ENCODE measurements around the gene DUSP5.

The DUSP5 gene

DNA sequence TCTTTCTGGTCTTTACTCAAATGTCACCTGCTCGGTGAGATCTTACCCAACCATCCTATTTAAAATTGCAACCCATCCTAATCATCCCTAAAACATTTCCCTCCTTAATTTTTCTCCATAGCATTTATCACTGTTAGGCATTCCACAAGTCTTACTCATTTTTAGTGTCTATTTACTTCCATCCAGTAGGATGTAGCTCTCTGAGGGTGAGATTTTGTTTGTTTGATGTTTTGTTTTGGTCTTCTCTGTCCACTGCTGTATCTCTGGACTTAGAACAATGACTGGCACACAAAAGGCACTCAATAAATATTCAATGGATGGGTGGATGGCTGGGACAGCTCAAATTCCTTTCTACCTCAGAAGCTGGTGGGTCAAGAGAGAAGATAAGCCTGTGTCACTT is 15.8 kb upstream of the DUSP5 start:
- DNase-seq: no peak

DNA sequence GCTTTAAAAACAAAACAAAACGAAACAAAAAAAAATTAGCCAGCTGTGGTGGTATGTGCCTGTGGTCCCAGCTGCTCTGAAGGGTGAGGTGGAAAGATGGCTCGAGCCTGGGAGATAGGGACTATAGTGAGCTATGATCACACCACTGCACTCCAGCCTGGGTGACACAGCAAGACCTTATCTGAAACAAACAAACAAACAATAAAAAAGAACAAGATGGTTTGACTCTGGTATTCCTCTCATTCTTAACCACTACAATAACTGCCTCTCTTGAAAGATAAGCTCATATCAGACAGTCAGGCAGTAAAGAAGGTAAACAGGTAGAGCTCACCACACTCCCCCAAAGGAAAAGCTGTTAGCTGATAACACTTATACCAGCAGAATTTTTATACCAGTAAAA is 14.1 kb upstream of the DUSP5 start:
- no peak for DNase-seq

DNA sequence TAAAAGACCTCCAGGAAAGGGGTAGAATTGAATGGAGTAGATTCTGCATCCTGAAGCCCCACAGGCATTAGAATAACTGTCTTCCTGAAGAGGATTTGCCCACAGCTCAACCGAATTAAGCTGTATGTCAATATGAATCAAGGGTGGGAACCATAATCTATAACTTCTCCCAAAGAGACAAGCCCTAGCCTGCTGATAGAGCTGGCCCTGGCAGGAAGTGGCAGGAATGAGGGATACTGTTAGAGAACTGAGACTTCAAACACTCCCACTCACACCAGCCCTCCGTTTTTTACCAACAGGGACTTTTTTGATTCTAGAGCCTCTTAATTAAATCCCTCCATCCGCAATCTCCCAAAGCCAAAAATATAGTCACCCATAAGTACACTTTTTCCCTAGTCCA is 12.2 kb upstream of the DUSP5 start:
- DNase-seq: no peak

DNA sequence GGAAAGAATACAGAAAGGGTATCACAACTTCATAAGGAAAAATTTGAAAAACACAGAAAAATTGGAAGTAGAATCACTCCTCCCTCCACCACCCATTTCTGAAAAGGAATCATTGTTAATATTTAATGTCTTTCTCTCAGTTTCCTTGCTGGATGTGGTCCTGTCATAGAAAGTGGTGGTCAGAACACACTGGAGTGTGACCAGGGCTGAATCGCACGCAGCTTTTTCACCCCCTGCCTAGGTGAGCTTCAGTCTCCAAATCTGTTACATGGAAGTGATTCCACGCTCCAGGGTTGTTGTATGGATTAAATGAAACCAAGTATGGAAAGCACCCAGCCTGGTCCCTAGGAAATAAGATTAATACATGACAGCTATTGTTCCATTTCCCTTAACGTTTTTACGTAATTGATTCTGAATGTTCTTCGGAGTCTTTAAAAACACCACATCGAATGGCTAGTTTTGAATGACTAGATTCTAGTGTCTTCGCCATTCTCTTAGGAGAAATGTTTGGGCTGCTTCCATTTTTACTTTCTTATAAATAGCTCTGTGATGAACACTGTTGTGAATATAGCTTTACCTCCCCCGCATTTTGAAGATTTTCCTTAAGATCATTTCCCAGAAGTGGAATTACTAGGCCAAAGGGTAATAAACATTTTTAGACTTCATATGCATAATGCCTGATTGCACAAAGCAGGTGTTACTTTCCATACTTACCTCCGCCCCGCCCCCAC is 10.9 kb upstream of the DUSP5 start:
- no peak for DNase-seq

DNA sequence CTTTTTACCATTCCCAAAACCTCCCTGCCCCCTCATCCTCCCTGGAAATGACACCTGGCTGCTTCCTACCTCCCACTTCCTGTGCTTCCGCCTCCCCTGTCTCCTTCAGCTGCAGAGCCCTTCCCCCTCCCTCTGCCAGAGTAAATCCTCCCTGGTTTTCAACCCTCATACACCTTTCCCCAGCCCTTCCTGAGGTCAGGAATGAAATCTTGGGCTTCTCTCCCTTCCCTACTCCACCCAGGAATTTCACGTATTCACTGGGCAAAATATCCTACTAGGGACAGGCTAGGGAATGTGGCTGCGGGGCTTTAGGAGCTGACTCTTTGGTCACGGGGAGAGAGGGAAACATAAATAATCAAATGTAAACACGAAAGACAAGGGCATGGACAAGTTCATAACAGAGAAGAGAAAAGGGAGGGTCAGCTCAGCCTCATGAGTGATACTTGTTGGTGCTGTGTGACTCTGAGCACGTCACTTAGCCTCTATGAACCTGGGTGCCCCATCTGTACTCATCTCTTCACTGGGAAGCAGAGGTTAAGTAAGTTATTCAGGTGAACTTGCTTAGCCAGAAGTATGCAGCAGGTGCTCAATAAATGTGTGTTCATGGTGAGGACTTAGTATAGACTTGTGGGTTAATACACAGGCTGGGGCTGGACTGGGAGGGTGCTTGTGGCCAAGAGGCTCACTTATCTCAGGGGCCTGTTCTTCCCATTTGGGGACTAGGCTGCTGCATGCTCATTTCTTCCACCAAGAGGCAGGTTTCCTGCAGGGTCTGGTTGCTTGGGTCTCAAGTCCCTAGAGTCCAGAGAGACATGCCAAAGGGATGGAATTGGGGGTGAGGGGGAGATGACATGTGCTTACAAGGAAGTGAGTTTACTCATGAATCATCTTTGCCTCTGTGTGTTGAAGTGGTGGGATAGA is 10.0 kb upstream of the DUSP5 start:
- DNase-seq: no peak

DNA sequence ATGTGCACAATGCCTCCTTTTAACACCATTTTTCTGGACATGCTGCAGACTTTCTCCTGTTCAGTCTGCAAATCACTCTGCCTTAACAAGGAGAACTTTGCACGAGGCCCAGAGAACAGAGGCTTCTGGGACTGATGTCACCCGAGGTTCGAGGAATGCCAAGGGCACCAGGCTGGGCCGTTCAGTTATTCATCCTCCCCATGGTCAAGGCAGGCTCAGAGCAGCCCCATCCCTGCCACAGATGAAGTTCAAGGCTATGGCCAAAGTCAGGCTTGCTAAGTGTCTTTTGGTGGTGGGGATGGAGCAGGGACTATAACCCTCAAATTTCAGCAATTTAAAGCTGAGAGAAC is 9.4 kb upstream of the DUSP5 start:
- DNase-seq: no peak

DNA sequence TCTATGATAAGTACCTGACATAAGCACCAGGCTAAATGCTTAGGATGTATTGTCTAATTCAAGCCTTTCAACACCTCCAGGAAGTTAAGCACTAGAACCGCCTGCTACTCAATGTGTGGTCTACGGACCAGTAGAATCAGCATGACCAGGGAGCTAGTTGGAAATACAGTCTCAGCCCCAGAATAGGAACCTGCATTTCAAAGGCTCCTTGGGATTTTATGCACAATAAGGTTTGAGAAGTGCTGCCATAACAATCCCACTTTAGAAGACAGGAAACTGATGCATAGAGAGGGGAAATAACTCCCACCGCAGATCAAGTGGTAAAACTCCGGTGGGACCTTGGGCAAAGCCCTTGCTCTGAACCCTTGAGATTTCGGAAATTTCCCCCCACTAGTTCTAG is 8.8 kb upstream of the DUSP5 start:
- no peak for DNase-seq

DNA sequence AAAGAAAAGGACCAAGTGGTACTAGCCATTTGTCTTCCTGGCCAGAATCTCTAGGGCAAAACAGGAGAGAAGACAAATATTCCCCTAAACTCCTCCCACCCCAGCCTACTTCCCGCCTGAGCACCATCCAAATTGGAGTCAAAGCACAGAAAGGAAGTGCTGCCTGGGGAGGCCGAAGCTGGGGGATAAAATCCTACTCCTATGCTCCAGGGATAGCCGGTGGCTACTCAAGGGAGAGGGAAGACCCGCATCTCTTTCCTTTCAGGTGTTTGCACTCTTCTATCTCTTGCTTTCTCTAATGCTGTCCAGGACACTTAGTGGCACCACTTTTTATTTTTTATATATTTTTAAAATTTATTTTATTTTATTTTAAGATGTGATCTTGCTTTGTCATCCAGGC is 7.1 kb upstream of the DUSP5 start:
- DNase-seq: no peak

DNA sequence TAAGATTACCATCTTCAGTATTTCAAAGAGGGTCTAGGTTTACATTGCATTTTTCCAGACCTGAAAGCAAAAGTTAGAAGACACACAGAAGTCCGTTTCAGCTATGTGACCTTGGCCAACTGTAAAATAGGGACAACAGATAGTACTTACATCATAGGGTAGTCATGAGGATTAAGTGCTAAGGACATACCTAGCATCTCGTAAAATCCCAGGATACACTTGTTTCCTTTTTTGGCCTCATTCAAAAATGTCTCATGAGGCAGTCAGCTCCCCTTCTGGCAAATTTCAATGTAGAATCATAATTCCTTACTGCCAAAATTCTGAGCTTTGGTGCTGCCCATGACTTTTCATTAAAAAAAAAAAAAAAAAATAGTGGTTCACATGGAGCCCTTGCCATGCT is 6.4 kb upstream of the DUSP5 start:
- no peak for DNase-seq

DNA sequence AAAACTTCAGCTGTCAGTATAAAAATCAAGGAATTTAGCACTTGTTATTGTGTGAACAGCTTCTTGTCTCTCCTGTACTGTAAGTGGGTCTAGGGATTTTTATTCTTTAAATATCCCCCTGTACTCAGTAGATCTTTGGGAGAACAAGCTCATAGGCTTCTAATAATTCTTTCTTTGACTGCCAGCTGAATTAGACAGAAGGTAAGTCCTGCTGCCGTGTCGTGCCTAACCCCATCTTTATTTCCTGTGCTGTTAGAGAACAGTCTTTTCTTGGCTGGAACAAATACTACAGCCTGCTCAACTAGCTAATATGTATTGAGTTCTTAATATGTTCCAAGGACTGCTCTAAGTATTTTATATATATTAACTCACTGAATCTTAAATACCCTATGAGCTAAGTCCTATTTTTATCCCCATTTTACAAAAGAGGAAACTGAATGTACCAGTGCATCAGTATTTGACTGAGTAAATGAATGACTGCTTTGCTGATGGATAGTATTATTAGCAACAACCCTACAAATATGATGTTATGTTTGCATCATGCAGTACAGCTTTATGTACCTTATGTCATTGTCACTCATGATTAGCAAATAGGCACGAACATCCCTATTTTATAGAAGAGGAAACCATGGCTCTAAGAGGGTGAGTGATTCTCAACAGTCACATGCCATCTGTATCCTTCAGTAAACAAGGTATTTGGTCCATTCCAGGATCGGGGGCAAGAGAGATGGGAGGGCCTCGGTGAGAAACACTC is 5.5 kb upstream of the DUSP5 start:
- DNase-seq: no peak

DNA sequence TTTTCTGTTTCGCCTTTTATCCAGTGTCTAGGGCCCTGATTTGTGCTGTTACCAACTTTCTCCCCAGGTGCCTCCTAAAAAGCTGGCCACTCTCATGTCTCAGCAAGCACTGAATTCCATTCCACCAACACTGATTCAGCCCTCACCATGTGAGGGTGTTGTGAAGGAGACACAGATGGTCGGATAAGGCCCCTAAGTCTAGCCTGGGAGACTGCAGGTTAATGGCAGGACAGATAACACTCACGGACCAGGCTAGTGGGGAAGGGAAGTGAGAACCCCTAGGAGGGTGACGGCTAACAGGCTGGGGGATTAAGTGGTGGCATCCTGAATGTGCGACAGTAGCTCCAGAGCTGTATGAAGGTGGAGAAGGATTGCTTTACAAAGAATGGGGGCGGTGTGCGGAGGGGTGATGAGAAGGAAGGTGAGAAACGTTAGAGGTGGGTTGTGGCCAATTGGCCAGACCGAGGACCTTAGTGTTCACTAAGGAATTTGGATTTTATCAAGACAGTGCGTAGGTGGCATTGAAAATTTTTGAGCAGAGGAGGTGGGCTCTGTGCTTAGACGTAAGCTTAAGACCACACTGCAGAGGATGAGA is 3.8 kb upstream of the DUSP5 start:
- no peak for DNase-seq

DNA sequence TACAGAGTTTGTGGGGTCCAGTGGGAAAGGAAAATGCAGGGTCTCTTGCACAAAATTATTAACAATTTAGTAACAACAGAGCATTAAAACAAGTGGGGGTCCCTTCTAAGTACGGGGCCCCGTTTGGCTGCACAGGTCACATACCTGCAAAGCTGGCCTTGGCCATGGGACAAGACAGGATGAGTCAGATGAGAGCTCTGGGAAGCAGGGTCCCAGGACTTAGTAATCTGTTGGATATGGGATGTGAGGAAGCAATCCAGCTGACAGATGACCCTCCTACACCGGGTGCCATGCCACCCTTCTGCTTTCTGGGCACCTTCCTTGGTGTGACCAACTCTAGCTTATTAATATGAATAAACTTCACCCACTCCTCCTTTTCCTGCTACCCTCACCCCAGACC is 3.2 kb upstream of the DUSP5 start:
- no peak for DNase-seq

DNA sequence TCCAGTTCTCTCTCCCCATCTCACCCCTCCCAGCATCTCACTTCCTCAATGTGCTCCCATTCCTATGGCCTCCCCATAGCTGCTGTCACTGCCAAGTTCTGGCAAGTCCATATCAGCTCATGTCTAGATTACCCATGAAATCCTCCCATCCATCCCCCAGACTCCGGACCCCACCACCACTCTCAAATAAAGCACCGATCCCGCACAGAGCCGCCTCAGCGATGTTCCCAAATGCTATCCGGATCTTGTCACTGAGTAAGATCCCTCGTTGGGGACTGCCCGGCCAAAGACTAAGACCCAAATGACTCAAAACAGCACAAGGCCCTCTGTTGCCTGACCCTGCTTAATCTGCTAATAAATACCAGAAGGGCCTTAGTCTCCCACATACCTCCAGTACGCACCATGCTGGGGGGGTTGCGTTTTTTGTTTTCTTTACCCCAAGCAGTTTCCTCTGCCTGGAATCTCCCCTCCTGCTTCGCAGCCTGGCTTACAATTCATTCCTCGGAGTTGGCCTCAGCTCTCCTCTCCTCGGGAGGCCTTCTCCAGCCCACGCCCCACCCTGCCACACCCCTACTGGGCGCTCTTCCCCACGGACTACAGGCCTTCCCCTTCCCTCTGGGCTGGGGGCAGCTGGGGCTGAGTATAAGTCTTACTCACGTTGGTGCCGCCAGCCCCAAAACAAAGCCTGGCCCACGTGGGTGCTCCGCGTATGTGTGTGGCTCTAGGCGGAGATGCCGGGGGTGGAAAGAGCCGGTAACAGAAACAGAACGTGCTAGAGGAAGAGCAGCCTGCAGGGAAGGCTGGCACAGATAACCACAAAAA is 1.8 kb upstream of the DUSP5 start:
- peak; percentile 36 for DNase-seq

DNA sequence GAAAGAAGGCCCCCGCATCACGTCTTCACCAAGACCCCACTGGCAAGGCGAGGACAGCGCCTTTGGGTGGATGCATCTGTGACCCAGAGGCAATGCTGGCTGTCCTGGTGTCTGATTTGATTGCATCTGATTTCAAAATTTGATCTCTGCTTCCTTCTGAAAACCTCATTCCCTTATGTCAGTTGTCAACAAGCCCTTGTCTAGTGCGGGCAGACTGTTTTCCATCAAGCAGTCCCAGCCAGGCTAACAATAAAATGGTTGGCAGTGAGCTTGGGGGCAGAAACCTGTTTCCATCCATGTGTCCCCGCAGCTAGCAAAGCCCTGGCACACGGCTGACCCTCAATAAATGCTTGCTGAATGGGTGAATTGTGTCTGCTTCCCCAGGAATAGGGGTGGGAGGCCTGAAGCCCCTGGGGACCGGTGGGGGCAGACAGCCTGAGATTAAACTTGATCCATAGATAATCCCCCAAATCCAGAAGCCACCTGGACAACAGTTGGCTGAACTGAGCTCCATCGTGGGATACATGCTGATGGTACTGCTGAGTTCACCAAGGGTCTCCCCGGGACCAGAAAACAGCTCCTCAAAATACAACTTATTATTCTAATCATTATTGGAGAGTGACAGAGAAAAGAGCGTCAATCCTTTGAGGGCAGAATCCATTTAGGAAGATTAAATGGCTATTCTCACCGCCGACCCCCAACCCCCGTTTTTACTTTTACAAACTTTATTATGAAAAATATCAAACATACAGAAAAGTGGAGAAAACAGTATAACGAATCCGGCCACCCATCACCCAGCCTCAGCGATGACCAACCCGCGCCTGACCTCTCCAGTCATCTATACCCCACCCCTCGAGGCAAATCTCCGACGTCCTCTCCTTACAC is 912 bp upstream of the DUSP5 start:
- DNase-seq: peak; percentile 26

DNA sequence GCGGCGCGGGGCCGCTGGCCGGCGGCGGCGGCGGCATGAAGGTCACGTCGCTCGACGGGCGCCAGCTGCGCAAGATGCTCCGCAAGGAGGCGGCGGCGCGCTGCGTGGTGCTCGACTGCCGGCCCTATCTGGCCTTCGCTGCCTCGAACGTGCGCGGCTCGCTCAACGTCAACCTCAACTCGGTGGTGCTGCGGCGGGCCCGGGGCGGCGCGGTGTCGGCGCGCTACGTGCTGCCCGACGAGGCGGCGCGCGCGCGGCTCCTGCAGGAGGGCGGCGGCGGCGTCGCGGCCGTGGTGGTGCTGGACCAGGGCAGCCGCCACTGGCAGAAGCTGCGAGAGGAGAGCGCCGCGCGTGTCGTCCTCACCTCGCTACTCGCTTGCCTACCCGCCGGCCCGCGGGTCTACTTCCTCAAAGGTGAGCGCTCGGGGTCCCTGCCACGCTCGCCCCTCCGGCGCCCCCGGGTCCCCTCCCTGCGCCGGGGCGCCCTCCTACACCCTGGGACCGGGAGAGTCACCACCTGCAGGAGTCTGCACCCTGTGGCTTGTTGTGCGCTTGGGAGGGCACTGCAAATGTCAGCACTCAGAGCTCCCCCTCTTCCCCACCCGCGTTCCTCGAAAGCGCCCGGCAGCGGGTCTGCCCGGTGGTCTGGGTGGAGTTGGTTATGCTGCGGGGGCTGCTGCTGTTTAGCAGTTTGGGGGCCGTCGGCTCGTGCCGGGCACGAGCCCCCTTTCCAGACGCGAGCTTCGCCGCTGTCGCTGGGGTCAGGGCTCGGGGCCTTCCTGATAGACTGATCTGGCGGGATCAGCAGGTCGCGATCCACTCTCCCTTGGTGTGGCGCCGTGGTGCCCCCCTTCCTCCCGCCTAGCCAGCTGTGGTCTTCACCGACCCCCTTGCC is 627 bp downstream of the DUSP5 start:
- peak; percentile 65 for DNase-seq

DNA sequence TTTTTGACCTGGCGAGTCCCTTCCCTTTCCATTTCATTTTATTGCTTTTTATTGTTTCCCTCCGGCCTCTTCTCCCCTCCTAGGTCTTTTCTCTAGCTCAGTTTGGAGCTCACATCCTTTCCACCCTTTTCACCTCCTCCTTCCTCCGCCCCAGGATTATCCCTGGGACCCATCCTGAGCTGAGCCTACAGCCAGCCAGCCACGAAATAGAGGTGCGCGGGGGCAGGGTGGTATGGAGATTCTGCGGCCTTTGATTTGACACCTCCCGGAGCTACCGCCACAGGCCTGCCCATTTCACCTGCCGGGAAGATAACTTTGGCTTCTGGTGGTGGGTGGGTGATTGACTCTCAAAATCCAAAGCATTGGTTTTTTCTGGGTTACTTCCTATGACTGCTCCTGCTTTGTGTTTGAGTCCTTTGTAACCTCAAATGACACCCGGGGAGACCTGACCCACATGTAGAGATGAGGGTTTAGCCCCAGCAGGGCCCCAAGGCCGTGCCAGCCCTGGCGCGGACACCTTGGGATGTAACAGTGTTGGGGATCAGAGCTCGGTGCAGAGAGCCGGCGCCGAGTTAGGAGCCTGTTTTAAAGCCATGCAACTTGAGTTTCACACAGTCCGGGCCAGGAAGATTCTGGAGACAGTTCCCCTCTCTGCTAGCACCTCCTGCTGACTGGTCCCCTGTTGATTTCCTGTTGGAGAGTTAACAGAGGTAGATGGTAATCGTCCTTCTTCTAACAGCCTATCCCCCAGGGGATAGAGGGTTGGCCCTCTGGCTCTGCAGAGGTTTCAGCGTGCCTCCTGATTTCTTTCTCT is 1.5 kb downstream of the DUSP5 start:
- peak; percentile 24 for DNase-seq

DNA sequence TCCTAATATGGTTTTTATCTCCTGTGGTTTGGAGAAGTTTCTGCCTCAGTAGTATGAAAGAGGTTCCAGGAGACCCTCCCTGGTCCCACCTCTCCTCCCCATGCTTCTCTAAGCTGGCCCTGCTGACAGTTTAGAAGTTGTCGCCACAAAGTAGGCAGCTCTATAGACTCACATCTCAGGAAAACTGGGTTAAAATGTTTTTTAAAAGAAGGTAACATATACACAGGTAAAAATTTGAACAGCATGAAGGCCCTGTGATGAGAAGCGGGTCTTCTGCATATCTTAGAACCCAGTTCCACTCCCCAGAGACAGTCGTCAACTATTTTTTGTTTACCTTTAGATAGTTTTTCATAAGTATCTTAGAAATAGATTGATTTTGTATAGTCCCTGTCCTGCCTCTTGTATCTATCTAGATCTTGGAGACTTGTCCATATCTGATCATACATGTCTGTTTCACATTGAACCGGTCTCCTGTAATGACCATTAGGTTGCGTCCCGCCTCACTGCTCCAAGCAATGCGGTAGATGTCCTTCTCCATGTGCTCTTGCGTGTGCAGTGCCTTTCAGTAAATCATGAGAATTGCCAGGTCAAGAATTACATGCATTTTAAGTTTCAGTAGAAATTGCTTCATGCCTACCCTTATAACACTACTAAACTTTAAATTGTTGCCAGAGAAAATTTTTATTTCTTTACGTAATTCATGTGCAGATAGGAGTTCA is 2.2 kb downstream of the DUSP5 start:
- no peak for DNase-seq

DNA sequence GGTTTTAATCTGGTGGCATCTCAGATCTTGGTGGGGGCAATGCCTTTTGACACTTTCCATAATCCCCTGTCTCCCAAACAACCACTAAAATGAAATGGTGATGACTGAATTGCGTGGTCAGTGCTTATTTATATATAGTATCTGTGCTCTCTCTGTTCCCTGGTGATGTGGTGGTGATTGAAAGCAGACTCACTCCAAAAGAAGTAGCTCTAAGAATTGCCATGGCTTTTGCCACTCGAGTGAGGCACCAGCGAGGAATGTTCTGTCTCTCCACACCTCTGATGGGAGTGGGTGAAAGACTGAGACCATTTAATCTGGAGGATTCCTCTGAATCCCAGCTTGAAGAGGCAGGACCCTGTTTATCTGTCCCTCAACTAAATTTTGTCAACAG is 2.8 kb downstream of the DUSP5 start:
- DNase-seq: no peak
